ENCODE data around the gene TRABD.

TRABD gene

DNA sequence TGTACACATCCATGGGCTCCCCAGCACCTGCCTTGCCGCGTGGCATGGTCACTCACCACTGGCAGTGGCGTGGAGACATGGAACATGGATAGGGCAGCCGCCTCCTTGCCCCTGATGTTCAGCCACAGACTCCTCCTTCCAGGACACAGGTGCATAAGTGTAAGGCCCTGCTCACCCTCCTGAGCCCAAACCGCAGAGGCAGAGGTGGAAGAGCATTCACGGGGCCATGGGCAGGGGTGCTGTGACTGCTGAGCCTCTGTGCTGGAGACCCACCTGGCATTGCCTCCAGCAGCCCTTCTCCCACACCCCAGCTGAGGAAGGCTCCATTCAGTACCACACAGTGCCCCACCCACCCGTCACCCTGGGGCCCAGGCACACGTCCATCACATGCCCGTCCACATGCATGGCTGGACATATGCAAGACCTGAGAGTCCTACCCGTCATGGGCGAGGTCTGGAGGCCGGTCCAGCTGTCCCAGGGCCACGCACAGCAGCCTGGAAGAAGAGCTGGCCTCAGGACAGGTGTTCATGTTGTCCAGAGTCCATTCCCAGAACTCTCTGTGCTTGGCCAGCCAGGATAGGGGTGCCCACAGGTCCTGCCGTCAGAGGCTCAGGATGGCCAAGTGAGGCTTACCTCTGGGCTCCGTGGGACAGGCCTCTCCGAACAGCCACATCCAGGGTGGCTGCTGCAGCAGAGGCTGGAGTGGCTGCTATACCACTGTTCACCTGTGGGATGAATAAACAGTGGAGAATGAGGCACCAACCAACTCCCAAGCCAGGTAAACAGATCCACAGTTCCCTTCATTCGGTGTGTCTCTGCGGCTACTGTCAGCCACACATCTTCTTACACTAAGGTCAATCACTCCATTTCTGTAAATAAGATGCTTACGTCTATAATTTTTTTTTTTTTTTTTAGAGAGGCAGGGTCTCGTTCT, 60.8 kb downstream of the TRABD start:
- no peak for FAIRE-seq

DNA sequence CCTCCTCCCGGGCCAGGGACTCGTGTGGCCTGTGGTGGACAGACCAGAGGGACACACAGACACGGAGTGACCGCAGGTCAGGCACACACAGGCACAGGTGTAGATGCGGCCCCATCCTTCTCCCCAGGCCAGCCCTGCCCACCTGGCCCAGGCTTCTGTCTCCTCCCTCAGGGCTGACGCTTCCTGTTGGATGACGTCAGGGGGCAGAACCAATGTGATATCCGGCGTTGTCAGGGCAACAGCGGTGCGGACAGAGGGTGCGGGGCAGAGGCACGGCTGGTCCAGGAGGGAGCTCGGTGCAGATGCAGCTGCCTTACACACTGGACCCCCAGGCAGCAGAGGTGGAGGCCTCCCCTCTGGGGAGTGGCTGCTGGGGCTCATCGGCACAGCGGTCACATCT, 62.0 kb downstream of the TRABD start:
- FAIRE-seq = no peak

DNA sequence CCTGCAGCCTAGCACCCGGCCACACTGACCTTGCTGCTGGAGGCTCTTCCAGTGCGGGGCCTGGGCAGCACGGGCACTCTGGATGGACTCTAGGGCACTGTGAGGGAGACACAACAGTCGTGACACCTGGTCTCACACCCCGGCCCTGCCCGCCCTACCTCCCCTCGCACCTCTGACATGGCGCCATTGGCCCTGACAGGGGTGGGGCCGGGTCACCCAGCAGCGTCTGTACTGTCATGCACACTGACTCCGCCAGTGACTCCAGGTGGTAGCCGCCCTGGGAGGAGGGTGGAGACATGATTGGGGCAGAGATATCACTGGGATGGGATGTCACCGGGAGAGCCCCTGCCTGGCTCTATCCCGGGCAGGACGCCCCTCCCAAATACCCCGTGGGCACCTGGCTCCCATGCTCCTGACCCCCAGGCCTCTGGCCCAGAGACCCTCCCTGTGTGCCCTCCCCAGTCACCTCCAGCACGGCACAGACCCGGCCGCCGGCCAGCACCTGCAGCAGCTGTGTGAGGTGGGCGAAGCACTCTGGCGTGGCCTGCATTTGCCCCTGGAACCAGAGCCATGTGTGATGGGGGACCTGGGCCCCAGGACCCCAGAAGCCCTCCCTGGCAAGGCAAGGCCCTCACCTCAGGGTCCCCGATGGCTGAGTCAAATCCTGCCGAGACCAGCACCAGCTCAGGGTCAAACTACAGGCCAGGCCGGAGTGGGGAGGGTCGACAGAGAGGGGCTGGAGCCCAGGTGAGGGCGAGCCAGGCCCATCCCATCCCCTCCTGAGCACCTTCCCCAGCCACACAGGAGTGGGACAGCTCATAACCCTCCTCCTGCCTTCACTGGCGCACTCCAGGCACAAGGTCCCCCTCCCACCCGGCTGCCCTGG, 62.7 kb downstream of the TRABD start:
- no peak for FAIRE-seq

Measured in A204.1 (cell line).